HK-2 (cell line): ENCODE measurements around the gene RPN2.

Experiments used
- DNase-seq: peaks from one replicate; pipeline ENCODE4 v3.0.0-alpha.2; 2018; ENCODE audit not compliant: unreplicated experiment

RPN2 gene

DNA sequence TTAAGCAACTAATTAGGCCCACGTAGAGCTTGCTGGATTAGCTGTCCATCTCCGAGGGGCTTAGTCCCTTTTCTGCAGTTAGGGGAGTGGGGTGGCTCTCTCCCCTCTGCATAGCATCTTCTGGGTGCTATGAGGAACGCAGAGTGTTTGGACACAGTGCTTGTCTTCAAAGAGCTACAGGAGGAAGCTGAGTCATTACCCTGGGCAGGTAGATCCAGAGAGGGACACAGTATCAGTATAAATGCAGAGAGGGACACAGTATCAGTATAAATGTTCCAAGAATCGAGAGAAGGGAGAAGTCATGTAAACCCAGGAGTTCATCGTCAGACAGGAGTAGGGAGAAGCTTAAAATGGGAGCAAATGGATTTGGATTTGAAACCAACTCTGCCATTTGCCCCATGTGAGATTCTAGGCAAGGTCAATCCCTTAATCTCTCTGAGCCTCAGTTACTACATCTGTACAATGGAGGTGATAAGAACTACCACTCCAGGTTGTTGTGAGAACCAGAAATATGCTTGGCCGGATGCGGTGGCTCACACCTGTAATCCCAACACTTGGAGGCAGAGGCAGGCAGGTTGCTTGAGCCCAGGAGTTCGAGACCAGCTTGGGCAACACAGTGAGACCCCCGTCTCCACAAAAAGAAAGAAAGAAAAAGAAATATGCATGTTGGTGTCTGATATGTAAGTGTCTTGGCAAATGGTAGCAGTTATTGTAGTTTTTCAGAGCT, 88.0 kb downstream of the RPN2 start:
- DNase-seq, result no peak

DNA sequence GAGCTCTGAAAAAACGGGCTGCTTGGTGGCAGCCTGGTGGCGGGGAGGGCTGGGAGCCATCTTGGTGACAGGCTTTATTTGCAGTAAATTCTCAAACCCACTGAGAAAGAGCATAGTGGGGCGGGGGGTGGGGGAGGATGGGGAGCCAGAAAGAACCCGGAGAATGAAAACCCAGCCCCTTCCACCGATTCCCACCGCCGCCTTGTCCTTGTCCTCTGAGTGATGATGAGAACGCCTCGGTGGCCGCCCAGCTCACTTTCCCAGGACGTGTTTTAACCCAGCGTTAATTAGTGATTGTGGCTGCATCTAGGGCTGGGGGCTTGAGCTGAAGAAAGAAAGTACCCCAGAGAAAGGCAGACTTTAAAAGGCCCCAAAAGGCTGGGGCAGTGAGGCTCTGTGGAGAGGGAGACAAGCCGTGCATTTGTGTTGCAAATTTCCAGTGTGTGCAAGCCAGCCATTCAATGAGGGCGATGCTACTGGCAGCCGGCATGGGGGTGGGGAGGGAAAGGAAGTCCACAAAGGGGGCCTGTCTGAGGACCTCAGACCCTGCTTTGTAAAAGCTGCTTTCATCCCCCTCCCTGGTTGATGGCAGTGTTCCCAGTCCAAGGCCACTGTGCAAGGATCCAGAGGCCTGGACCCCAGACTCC, 88.7 kb downstream of the RPN2 start:
- DNase-seq, result no peak

DNA sequence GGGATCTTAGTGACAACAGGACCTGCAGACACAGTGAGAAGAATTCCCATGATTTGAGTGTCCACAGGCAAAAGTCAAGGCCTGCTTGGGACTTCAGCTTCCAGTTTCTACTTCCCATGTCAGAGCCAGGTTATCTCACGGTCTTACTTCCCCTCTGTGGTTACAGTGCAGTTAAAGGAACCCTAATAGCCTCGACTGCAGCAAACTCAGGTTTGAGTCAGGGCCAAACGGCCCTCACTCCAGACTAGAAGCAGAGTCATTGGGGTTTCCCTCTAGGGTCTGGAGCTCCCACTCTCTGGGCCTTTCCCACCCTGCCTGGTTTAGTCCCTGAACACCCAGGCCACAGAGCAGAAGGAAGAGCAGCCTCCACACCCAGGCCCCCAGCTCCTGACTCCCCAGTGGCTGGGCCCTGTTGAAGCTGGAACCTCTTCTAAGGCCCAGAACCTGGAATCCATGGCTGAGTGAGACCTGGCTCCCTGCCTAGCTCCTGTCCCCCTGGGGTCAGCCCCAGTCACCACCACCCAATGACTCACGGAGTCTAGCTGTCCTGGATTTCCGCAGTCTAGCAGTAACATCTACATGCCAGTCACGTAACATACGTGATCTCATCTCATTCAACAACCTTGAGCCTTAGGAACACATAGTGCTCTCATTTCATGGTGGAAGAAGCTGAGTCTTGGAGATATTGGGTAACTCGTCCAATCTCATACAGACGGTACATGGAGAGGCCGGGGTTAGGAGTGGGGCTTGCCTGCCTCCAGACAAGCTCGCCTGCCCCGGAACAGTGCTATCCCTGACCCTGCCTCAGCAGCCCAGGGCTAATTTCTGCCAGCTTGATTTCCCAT, 91.7 kb downstream of the RPN2 start:
- no peak for DNase-seq

DNA sequence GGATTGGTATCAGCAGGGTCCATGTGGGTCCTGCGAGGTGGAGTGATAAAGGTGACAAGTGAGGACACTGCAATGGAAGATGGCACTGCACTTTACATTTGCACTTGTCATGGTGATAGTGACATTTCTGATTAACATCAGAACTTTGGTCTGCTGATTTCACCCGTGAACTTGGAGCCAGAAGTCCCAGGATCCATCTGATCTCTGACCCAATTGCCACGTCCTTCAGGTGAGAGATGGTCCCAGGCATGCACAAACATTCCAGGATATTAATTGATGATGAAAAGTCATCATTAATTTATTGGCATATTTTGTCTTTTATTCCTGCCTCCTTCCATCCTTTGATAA, 92.3 kb downstream of the RPN2 start:
- no peak for DNase-seq

DNA sequence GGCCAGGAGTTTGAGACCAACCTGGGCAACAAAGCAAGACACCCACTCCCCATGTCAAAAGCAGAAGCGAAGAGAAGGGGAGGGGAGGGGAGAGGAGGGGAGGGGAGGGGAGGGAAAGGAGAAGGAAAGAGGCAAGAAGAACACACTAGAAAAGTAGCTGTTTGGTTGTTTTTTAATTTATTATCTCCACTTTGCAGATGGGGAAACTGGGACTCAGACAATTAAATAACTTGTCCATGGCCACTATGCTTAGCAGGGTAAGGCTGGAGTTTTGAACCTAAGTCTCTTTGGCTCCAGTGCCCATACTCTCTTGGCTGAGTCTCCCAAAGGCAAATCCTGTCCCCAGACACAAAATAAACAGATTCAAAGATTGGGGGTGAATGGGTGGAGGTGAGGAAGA, 94.9 kb downstream of the RPN2 start:
- no peak for DNase-seq

DNA sequence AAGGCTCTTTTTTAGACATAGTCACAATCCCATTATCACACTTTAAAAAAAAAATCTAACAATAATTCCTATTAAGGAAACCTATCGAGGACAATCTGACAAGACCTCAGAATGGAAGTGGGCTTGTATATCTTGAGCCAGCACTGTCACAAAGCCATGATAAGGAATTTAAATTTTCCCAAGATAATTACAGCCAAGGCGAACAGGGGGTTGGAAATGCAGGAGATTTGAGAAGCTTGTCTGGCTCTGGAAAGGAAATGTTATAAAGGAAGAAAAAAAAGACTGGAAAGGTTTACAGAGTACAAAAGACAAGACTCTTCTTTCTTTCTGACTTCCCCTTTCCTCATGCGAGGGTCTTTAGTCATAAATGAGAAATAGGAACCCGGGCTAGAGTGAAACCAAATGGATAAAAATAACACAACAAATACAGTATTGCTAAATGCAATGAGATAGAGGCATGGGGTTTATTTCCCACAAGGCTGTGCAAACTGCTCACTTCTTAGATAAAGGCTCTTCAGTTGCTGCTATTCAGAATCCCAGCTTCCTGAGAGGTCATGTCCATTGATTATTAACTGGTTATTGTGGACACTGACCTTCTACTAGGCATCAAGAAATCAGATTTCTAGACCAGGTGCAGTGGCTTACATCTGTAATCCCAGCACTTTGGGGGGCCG, 95.9 kb downstream of the RPN2 start:
- no peak for DNase-seq

DNA sequence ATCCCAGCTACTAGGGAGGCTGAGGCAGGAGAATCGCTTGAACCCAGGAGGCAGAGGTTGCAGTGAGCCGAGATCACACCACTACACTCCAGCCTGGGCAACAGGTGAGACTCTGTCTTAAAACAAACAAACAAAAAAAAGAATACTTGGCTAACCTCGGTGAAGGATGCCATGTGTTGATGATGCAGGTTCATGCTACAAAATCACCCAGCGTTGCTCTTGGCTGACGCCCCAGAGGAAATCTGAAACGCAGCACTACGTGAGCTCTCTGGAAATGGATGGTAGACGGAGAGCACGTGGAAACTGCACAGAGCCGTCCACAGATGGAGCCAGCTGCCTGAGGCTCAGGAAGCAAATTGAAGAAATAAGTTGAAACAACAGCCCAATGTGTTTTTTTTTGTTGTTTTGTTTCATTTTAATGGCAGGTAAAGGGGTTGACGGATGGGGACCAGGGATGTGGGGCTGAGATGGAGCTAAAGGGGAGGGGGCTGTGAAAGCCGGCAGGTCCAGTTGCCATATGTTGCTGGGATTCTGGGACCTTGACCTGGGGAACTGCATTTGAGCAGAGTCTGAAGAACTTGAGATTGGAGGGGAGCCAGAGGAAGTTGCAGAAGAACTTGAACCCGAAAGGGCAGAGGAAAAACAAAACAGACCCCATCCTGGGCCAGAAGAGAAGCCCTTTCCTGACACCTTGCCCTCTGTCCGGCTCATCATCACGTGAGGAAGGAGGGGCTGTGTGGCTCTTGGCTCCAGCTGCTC, 97.5 kb downstream of the RPN2 start:
- DNase-seq, result no peak

DNA sequence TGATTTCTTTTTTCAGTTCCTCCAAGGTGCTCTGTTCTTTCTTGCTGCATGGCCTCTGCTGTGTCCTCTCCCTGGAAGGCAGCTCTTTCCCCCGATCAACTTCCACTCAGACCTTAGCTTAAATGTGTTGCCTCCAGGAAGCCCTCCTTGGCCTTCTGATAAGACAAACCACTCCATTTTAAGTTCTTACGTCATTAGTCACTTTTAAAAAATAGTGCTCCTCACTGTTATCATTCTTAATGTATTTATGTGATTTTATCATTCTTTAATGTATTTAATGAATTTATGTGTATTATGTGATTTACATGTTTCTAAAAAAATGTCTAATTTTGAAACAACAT, 98.1 kb downstream of the RPN2 start:
- no peak for DNase-seq

DNA sequence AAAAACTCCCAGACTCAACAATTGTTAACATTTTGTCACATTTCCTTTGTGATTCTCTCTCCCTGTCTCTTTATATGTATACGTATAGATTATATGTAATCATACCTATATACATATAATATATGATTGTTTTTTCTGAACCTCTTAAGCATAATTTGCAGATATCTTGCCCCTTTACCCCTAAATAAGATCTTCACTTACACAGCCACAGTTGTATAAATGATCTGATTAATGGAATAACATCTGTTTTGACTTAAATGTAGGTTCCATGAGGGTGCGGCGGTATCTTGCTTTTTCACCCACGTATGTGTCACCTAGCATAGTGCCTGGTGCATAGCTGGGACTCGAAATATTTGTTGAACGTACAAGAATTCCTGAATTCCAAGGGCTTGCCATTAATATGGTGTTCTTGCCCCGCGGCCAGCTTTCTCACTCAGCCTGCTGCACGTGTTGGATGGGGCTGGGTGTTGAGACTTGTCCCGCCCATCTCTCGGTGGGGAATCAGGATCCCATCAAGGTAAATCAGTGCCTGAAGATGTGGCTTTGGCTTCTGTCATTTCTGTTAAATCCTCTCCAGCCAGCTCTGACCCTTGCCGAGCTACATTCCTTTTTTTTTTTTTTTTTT, 99.9 kb downstream of the RPN2 start:
- DNase-seq, result no peak

DNA sequence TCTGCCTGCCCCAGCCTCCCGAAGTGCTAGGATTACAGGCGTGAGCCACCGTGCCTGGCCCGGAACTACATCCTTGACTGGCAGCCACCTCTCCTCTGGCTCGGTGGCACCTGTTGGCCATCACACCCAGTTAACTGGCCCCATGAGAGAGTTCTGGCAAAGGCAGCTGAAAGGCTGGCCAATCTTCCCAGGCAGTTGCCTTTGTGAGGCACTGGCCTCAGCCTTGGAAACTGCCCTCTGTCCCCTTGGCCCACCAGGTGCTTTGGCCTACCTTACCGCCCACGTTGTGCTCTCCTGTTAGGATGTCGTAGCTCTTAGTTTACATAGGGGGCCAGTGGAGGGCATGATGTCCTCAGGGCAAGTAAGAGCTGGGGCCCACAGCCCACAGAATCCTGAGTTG, 100.7 kb downstream of the RPN2 start:
- DNase-seq, result no peak

DNA sequence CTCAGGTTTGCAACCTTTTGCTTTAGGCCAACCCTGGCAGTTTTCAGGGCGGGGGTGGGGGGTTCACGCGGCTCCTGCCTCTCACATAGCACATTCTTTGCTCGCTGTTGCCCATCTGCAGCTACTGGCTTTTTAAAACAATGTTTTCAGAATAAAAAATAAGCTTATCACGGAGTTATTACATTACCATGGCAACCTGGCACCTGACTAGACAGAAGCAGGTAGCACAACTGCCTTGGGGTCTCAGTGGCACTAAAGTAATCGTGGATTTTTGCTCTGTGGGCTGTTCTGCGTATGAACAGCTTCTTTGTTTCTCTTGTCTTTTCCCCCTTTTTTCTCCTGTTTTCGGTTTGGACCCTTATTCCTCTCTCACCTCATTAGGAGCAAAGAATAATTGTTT, 101.3 kb downstream of the RPN2 start:
- no peak for DNase-seq

DNA sequence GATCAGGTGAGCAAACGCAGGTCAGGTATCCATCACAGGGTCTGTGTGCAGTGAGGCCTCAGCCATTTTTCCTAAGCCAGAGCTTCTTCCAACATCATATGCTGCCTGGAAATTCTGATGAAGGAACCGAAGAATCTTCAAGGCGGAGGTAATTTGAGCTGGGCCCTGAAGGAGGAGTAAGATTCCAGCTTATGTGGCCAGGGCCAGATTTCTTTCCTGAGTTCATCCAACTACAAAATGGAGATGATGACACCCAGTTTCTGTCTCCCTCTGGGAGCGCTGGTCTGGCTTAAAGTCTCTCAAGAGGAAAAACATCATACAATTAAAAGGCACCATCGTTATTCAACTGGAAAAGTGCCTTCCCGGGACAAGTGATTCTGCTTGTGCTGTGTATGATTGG, 103.4 kb downstream of the RPN2 start:
- DNase-seq, result peak; percentile 22

DNA sequence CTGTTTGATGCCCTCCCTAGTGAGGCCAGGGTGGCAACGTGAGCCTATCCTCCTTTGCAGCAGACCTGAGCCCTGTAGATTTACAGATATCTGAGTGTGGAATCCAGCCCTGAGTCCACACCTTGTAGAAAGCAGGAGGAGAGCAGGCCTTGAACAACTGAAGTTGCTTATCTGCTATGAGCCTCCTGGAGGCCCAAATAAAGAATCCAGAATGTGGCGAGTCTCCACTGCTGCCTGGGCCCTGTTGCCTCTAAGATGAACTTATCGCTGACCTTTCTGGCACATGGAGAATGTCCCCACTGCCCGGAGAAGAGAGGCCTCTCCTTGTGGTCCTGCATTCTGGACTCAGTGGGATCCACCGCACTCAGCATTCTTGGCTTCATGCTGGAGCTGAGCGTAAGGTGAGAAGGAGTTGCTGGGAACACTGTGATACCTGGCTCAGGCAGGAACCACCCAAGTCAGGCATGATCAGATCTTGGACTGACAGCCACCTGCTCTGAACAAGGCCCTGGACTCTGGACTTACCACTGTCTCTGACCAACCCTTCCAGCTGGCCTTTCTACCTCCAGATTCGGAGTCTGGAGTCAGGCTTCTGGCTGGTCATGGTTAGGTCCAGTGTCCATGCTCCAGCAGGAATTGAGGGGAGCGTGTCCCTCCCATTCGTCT, 104.5 kb downstream of the RPN2 start:
- no peak for DNase-seq

DNA sequence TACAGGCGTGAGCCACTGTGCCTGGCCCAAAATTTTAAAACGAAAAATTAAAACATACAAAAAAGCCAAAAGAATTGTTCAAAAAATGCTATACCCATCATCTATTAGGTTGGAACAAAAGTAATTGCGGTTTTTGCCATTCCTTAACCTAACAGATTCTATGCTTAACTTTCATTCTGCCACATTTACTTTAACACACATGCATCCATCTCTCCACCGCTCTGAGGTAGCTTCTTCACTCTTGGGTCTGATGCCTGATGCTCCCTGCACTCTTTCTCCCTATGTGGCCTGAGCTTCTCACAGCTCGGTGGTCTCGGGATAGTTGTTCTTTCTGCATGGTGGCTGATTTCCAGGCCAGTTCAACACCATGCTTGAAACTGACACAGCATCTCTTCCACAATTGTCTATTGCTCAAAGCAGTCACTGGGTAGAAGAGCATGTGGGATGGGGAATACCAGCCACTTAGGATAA, 105.6 kb downstream of the RPN2 start:
- no peak for DNase-seq

DNA sequence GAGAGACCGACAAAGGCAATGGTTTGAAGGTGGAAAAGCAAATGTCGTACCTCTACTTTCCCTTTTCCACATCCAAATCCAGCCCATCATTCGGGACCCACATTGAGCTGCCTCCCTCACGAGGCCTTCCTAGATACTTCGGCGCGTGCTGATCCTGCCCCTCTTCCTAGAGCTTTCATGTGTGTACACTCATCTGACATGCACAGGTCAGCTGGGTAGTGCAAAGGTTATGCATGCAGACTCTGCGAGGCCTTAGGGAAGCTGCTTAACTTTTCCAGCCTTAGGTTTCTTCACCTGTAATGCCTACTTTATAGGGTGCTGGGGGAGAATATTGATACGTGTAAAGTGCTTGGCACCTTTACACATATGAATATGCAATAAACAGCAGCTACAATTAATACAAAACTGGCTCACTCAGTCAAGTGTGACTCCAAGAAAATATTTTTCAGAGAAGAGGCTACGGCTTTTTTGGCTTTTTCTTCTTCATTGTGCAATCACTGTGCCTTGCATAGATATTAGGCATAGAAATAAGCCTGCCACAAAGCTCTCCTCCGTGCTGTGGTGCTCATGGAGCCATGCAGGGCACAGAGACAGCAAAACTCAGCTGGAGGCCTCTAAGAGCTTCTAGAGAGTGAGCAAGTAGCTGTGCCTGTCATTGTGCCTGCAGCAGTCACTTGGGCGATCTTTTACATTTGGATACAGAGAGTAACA, 106.7 kb downstream of the RPN2 start:
- no peak for DNase-seq

DNA sequence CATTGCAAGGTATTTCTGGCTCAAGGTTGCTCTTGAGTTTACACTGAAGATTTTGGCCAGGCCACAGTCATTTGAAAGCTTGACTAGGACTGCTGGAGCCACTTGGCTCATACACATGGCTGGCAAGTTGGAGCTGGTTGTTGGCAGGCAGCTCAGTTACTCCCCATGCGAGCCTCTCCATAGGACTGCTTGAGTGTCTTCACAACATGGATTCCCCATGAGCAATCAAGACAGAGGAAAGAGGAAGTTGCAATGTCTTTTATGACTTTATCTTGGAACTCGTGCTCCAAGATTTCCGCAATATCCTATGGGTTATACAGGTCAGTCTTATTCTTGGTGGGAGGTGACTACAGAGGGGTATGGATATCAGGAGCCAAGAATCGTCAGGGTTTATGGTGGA, 109.0 kb downstream of the RPN2 start:
- no peak for DNase-seq

DNA sequence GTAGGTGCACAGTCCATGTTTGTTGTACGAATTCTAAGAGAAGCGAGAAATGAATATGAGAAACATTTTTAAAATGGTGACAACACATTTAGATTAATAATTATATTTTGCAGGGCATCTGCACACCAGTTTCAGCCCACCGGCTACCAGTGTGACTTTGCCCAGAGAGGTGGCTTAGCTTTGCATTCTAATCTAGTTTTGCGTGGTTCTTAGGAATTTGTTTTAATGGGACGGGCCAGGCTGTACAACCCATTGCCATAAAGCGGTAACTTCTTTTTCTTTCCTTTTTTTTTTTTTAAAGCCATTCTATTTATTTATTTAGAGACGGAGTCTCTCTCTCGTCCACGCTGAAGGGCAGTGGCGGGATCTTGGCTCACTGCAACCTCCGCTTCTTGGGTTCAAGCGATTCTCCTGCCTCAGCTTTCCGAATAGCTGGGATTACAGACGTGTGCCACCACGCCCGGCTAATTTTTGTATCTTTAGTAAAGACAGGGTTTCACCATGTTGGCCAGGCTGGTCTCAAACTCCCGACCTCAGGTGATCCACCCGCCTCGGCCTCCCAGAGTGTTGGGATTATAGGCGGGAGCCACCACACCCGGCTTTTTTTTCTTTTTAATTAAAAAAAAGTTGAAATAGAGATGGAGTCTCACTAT, 111.2 kb downstream of the RPN2 start:
- no peak for DNase-seq
